ENCODE results near the gene CTNNA1.

Gene CTNNA1

GRCh38 chr5:138843316-138844124 lies 90.3 kb downstream of the CTNNA1 start:
- Mint-ChIP-seq H3K36me3 (ENCODE audit: insufficient read depth) (no peaks in the 10 kb centered on the region), H3K4me3 (no peak overlapping the region), H3K4me1 (ENCODE audit: low read depth in 2 of 2) (peaks cover 2 to 10% of the 10 kb centered on the region in 2 donors), H3K27me3 (no peaks in the 10 kb centered on the region), H3K9me3 (no peaks in the 10 kb centered on the region), H3K27ac (no peak overlapping the region)
- ATAC-seq (replicated peaks) (no peak), DNase-seq (no peak)

GRCh38 chr5:138844125-138844461 lies 90.9 kb downstream of the CTNNA1 start:
- Mint-ChIP-seq H3K36me3 (ENCODE audit: insufficient read depth) (no peaks in the 10 kb centered on the region), H3K27ac (no peak overlapping the region), H3K4me3 (no peak overlapping the region), H3K4me1 (ENCODE audit: low read depth in 2 of 2) (peaks cover 5 to 12% of the 10 kb centered on the region in 2 donors), H3K27me3 (no peaks in the 10 kb centered on the region), H3K9me3 (no peaks in the 10 kb centered on the region)
- DNase-seq (no peak), ATAC-seq (replicated peaks) (no peak)

- Mint-ChIP-seq H3K9me3 (no peaks in the 10 kb centered on the region), H3K4me1 (ENCODE audit: low read depth in 2 of 2) (peaks cover 5 to 12% of the 10 kb centered on the region in 2 donors), H3K36me3 (ENCODE audit: insufficient read depth) (no peaks in the 10 kb centered on the region), H3K27ac (no peak overlapping the region), H3K4me3 (no peak overlapping the region), H3K27me3 (no peaks in the 10 kb centered on the region)
- DNase-seq (no peak), ATAC-seq (replicated peaks) (no peak)
These were observed 91.7 kb downstream of the CTNNA1 start for GRCh38 chr5:138844812-138845513.

GRCh38 chr5:138849439-138849838 lies 96.2 kb downstream of the CTNNA1 start:
- Mint-ChIP-seq H3K4me3 (no peak overlapping the region), H3K36me3 (ENCODE audit: insufficient read depth) (no peaks in the 10 kb centered on the region), H3K27me3 (no peaks in the 10 kb centered on the region), H3K4me1 (ENCODE audit: low read depth in 2 of 2) (peaks cover 6 to 23% of the 10 kb centered on the region in 2 donors), H3K9me3 (no peaks in the 10 kb centered on the region), H3K27ac (no peak overlapping the region)
- no peak for DNase-seq
- no peak for ATAC-seq (replicated peaks)

- H3K4me3 Mint-ChIP-seq = no peak overlapping the region
- H3K27me3 Mint-ChIP-seq = no peaks in the 10 kb centered on the region
- H3K27ac Mint-ChIP-seq = no peak overlapping the region
- DNase-seq (no peak), ATAC-seq (replicated peaks) (no peak)
- no peaks in the 10 kb centered on the region for H3K36me3 Mint-ChIP-seq (ENCODE audit: insufficient read depth)
- H3K4me1 Mint-ChIP-seq (ENCODE audit: low read depth in 2 of 2) = peaks cover 6 to 23% of the 10 kb centered on the region in 2 donors
- no peaks in the 10 kb centered on the region for H3K9me3 Mint-ChIP-seq
These were observed 96.7 kb downstream of the CTNNA1 start for GRCh38 chr5:138849882-138850281.

- Mint-ChIP-seq H3K36me3 (ENCODE audit: insufficient read depth) (no peaks in the 10 kb centered on the region), H3K27ac (no peak overlapping the region)
- DNase-seq = no peak
These were observed 97.7 kb downstream of the CTNNA1 start for GRCh38 chr5:138850865-138851435.

GRCh38 chr5:138853132-138853531 lies 99.9 kb downstream of the CTNNA1 start:
- no peak overlapping the region for H3K4me3 Mint-ChIP-seq
- H3K27ac Mint-ChIP-seq = peak overlapping the region in 1 of 2 donors; percentile 38
- H3K36me3 Mint-ChIP-seq (ENCODE audit: insufficient read depth) = no peaks in the 10 kb centered on the region
- H3K4me1 Mint-ChIP-seq (ENCODE audit: low read depth in 2 of 2) = peaks cover 6 to 16% of the 10 kb centered on the region in 2 donors
- no peak for ATAC-seq (replicated peaks)
- no peak for DNase-seq
- H3K27me3 Mint-ChIP-seq = no peaks in the 10 kb centered on the region
- no peaks in the 10 kb centered on the region for H3K9me3 Mint-ChIP-seq

More at GRCh38 chr5:138850865-138851435, 97.7 kb downstream of the CTNNA1 start:
- ATAC-seq (replicated peaks) = no peak
- Mint-ChIP-seq H3K4me3 (no peak overlapping the region), H3K9me3 (no peaks in the 10 kb centered on the region), H3K4me1 (ENCODE audit: low read depth in 2 of 2) (peaks cover 6 to 23% of the 10 kb centered on the region in 2 donors), H3K27me3 (no peaks in the 10 kb centered on the region)

- no peaks in the 10 kb centered on the region for H3K27me3 Mint-ChIP-seq
- no peaks in the 10 kb centered on the region for H3K9me3 Mint-ChIP-seq
- DNase-seq (no peak), ATAC-seq (replicated peaks) (no peak)
- no peak overlapping the region for H3K4me3 Mint-ChIP-seq
- peaks cover 0 to 10% of the 10 kb centered on the region in 2 donors for H3K4me1 Mint-ChIP-seq (ENCODE audit: low read depth in 2 of 2)
- no peak overlapping the region for H3K27ac Mint-ChIP-seq
- H3K36me3 Mint-ChIP-seq (ENCODE audit: insufficient read depth) = no peaks in the 10 kb centered on the region
These were observed 113.8 kb downstream of the CTNNA1 start for GRCh38 chr5:138867011-138867410.

- Mint-ChIP-seq H3K27ac (no peak overlapping the region), H3K27me3 (no peaks in the 10 kb centered on the region), H3K36me3 (ENCODE audit: insufficient read depth) (no peaks in the 10 kb centered on the region), H3K4me1 (ENCODE audit: low read depth in 2 of 2) (peaks cover 0 to 10% of the 10 kb centered on the region in 2 donors), H3K9me3 (no peaks in the 10 kb centered on the region), H3K4me3 (no peak overlapping the region)
- no peak for DNase-seq
- no peak for ATAC-seq (replicated peaks)
These were observed 115.8 kb downstream of the CTNNA1 start for GRCh38 chr5:138869038-138869437.

GRCh38 chr5:138869763-138870500 lies 116.7 kb downstream of the CTNNA1 start:
- Mint-ChIP-seq H3K4me1 (ENCODE audit: low read depth in 2 of 2) (peaks cover 0 to 10% of the 10 kb centered on the region in 2 donors), H3K36me3 (ENCODE audit: insufficient read depth) (no peaks in the 10 kb centered on the region), H3K9me3 (no peaks in the 10 kb centered on the region), H3K27me3 (no peaks in the 10 kb centered on the region), H3K27ac (no peak overlapping the region), H3K4me3 (no peak overlapping the region)
- DNase-seq (no peak), ATAC-seq (replicated peaks) (no peak)

GRCh38 chr5:138870611-138871010 lies 117.4 kb downstream of the CTNNA1 start:
- Mint-ChIP-seq H3K4me1 (ENCODE audit: low read depth in 2 of 2) (peaks cover 0 to 10% of the 10 kb centered on the region in 2 donors), H3K27me3 (no peaks in the 10 kb centered on the region), H3K9me3 (no peaks in the 10 kb centered on the region), H3K36me3 (ENCODE audit: insufficient read depth) (no peaks in the 10 kb centered on the region), H3K4me3 (no peak overlapping the region), H3K27ac (no peak overlapping the region)
- ATAC-seq (replicated peaks) (no peak), DNase-seq (no peak)

GRCh38 chr5:138872841-138873465 lies 119.7 kb downstream of the CTNNA1 start:
- Mint-ChIP-seq H3K4me1 (ENCODE audit: low read depth in 2 of 2) (peaks cover 0 to 4% of the 10 kb centered on the region in 2 donors), H3K9me3 (no peaks in the 10 kb centered on the region), H3K27ac (no peak overlapping the region), H3K4me3 (no peak overlapping the region), H3K27me3 (no peaks in the 10 kb centered on the region), H3K36me3 (ENCODE audit: insufficient read depth) (no peaks in the 10 kb centered on the region)
- DNase-seq = no peak
- ATAC-seq (replicated peaks) = no peak

Data from effector memory CD8-positive, alpha-beta T cell (primary cell).